GM12892 (cell line): ENCODE data around the gene SLC37A1.

Experiments
- POLR2A ChIP-seq: IDR thresholded peaks from 2 replicates; pipeline ENCODE4 v1.6.1; 2011; ENCODE audit warnings: low read depth, low read length, control low read depth
- POLR2AphosphoS5 ChIP-seq: IDR thresholded peaks from 2 replicates; pipeline ENCODE4 v1.6.1; 2011; ENCODE audit warnings: low read depth, low read length, control low read depth
- TAF1 ChIP-seq: IDR thresholded peaks from 2 replicates; pipeline ENCODE4 v1.6.1; 2011; ENCODE audit warnings: low read depth, mild to moderate bottlenecking, control low read depth, low read length, borderline replicate concordance

GRCh38 chr21:42468491-42469131 is 45.0 kb upstream of the SLC37A1 start:
- TF ChIP-seq POLR2A = no peak
- TF ChIP-seq TAF1 = no peak
- no peak for TF ChIP-seq POLR2AphosphoS5
